Neural crest cell (in vitro differentiated cells): ENCODE results near the gene CLN5. TPM values are rescaled to one million over a fixed set of nuclear protein-coding genes. Genes with fewer than 3 reads are reported as not detected.
A peak's percentile ranks its signal among the peaks of the same experiment; 100 is the strongest.

Experiments
- DNase-seq: peaks from one replicate; pipeline ENCODE4 v3.0.0; 2021; ENCODE audit warnings: low read depth, mixed read lengths, low spot score
- H3K27ac Mint-ChIP-seq: one replicate; pipeline ENCODE4 v1.8.0; 2021; ENCODE audit warnings: mild to moderate bottlenecking, mixed read lengths; ENCODE audit not compliant: unreplicated experiment
- H3K27me3 Mint-ChIP-seq: 2 replicates; pipeline ENCODE4 v1.8.0; 2021; ENCODE audit warnings: low read depth, mild to moderate bottlenecking, mixed read lengths
- H3K36me3 Mint-ChIP-seq: 2 replicates; pipeline ENCODE4 v1.8.0; 2021; ENCODE audit warnings: low read depth, mild to moderate bottlenecking, mixed read lengths
- H3K4me1 Mint-ChIP-seq: 2 replicates; pipeline ENCODE4 v1.8.0; 2021; ENCODE audit warnings: mixed read lengths
- H3K4me3 Mint-ChIP-seq: one replicate; pipeline ENCODE4 v1.8.0; 2021; ENCODE audit warnings: mild to moderate bottlenecking, mixed read lengths
- H3K9me3 Mint-ChIP-seq: 2 replicates; pipeline ENCODE4 v1.8.0; 2021; ENCODE audit warnings: mixed read lengths
- total RNA-seq: library from RNA; stranded (reverse); gene quantifications from 2 replicates; pipeline ENCODE4 v1.2.1, GENCODE V29; 2021
- TF ChIP-seq, protein P1 (sequence below): fragments of 200-600 bp; sonication (generic); conservative IDR thresholded peaks from 2 replicates; pipeline ENCODE4 v1.5.0; 2021; ENCODE audit warnings: antibody characterized with exemption, mild to moderate bottlenecking

The CLN5 gene
- total RNA-seq, 1 donor from 2014 or later, result 17.3 TPM

- H3K4me1 Mint-ChIP-seq, result no peaks in the 10 kb centered on the region
- no peak for DNase-seq
- H3K9me3 Mint-ChIP-seq, result no peaks in the 10 kb centered on the region
- no peak overlapping the region for H3K4me3 Mint-ChIP-seq
- H3K27me3 Mint-ChIP-seq, result no peaks in the 10 kb centered on the region
- peaks cover 3% of the 10 kb centered on the region for H3K36me3 Mint-ChIP-seq
- TF ChIP-seq, protein P1, sequence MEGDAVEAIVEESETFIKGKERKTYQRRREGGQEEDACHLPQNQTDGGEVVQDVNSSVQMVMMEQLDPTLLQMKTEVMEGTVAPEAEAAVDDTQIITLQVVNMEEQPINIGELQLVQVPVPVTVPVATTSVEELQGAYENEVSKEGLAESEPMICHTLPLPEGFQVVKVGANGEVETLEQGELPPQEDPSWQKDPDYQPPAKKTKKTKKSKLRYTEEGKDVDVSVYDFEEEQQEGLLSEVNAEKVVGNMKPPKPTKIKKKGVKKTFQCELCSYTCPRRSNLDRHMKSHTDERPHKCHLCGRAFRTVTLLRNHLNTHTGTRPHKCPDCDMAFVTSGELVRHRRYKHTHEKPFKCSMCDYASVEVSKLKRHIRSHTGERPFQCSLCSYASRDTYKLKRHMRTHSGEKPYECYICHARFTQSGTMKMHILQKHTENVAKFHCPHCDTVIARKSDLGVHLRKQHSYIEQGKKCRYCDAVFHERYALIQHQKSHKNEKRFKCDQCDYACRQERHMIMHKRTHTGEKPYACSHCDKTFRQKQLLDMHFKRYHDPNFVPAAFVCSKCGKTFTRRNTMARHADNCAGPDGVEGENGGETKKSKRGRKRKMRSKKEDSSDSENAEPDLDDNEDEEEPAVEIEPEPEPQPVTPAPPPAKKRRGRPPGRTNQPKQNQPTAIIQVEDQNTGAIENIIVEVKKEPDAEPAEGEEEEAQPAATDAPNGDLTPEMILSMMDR, result no peak
- no peak overlapping the region for H3K27ac Mint-ChIP-seq
Measured at GRCh38 chr13:77040076-77040475, 48.2 kb downstream of the CLN5 start.

- Mint-ChIP-seq H3K9me3 (no peaks in the 10 kb centered on the region), H3K4me3 (no peak overlapping the region), H3K27me3 (no peaks in the 10 kb centered on the region), H3K27ac (peak overlapping the region; percentile 15), H3K4me1 (no peaks in the 10 kb centered on the region), H3K36me3 (peaks cover 3% of the 10 kb centered on the region)
- TF ChIP-seq, protein P1, result no peak
- DNase-seq, result no peak
Measured at GRCh38 chr13:77040835-77041234, 49.0 kb downstream of the CLN5 start.

GRCh38 chr13:77042566-77043177, 50.8 kb downstream of the CLN5 start:
- H3K4me1 Mint-ChIP-seq, result peaks cover under 1% of the 10 kb centered on the region
- TF ChIP-seq, protein P1, result no peak
- no peak overlapping the region for H3K4me3 Mint-ChIP-seq
- H3K36me3 Mint-ChIP-seq, result peaks cover 14% of the 10 kb centered on the region
- H3K27me3 Mint-ChIP-seq, result no peaks in the 10 kb centered on the region
- no peak for DNase-seq
- H3K27ac Mint-ChIP-seq, result no peak overlapping the region
- no peaks in the 10 kb centered on the region for H3K9me3 Mint-ChIP-seq

GRCh38 chr13:77047649-77048343, 55.9 kb downstream of the CLN5 start:
- H3K27me3 Mint-ChIP-seq, result no peaks in the 10 kb centered on the region
- no peaks in the 10 kb centered on the region for H3K9me3 Mint-ChIP-seq
- H3K36me3 Mint-ChIP-seq, result peaks cover 44% of the 10 kb centered on the region
- TF ChIP-seq, protein P1, result no peak
- H3K4me3 Mint-ChIP-seq, result no peak overlapping the region
- DNase-seq, result no peak
- peaks cover 16% of the 10 kb centered on the region for H3K4me1 Mint-ChIP-seq
- H3K27ac Mint-ChIP-seq, result no peak overlapping the region

DNA sequence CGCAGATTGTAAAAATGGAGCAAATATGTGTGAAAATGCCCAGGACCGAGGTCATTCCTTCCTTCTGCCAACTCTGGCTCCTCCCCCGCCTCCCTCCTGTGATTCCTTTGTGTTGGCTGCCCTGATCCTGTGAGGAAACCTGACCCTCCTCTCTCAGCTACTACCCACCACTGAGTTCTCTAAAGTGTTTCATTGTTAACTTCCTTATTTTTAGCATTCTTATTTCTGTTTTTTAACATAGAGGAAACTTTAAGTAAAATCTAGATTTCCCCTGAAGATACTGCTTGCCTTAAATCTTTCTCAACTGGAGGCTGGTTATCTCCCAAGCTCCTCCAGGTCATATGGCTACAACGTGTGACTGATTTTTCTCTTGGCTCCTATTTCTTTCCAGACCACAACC, 56.8 kb downstream of the CLN5 start:
- Mint-ChIP-seq H3K27me3 (no peaks in the 10 kb centered on the region), H3K4me3 (no peak overlapping the region), H3K9me3 (no peaks in the 10 kb centered on the region), H3K4me1 (peaks cover 16% of the 10 kb centered on the region), H3K36me3 (peaks cover 45% of the 10 kb centered on the region), H3K27ac (peak overlapping the region; percentile 8)
- TF ChIP-seq, protein P1, result no peak
- DNase-seq, result no peak
